Measurements from ENCODE around the gene ERMARD. TPM values are rescaled to one million over a fixed set of nuclear protein-coding genes. Genes with fewer than 3 reads are reported as not detected.
A peak's percentile ranks its signal among the peaks of the same experiment; 100 is the strongest.
"Not testable (repeated sequence)": the region's sequence is repeated elsewhere in the genome, so short reads cannot be mapped to it uniquely, and the experiment has no call there.

The ERMARD gene
- total RNA-seq, 1 experiment from 2014 or later: 17.7 TPM

GRCh38 chr6:169763881-169764280 is 12.5 kb downstream of the ERMARD start (continued):
- no peak for TF ChIP-seq AFF4 (CRISPR knock-in tag; IDR thresholded peaks at IDR 0.05; ENCODE audit: borderline replicate concordance)

- H3K4me3 Mint-ChIP-seq; DNase-seq (ENCODE audit: low spot score); ATAC-seq; CTCF ChIA-PET; H3K9me3 Mint-ChIP-seq; H3K4me1 Mint-ChIP-seq; H3K27ac Mint-ChIP-seq; H3K27me3 Mint-ChIP-seq (ENCODE audit: low read depth): not testable (repeated sequence)
- peak; percentile 95 for TF ChIP-seq GABPB1 (CRISPR knock-in tag; IDR thresholded peaks at IDR 0.05)
- POLR2A ChIA-PET: interaction anchor here (0.8 kb wide), 1 partner anchor 543 kb away, joined by 3 read pairs; no protein-coding TSS in a partner anchor
- peaks cover 15% of the 10 kb centered on the region for H3K36me3 Mint-ChIP-seq
These were observed 14.4 kb downstream of the ERMARD start for GRCh38 chr6:169765789-169766188.

GRCh38 chr6:169766232-169766631 is 14.8 kb downstream of the ERMARD start:
- ChIA-PET CTCF (no interaction called here), POLR2A (interaction anchor here (0.8 kb wide), 1 partner anchor 542 kb away, joined by 3 read pairs; no protein-coding TSS in a partner anchor)
- no peak overlapping the region for H3K27ac Mint-ChIP-seq
- DNase-seq (ENCODE audit: low spot score) (no peak), ATAC-seq (no peak)
- H3K36me3 Mint-ChIP-seq: peaks cover 11% of the 10 kb centered on the region; the same call in 1 of the 2 replicates
- no peaks in the 10 kb centered on the region for H3K27me3 Mint-ChIP-seq (ENCODE audit: low read depth)
- no peak overlapping the region for H3K4me3 Mint-ChIP-seq
- H3K4me1 Mint-ChIP-seq: peaks cover 8% of the 10 kb centered on the region
- H3K9me3 Mint-ChIP-seq: no peaks in the 10 kb centered on the region
- TF ChIP-seq ZBTB21 (CRISPR knock-in tag; IDR thresholded peaks at IDR 0.05; ENCODE audit: borderline replicate concordance) (no peak), ESRRA (CRISPR knock-in tag; IDR thresholded peaks at IDR 0.05; ENCODE audit: borderline replicate concordance) (no peak), PRRX2 (CRISPR knock-in tag; IDR thresholded peaks at IDR 0.05) (no peak), AFF4 (CRISPR knock-in tag; IDR thresholded peaks at IDR 0.05; ENCODE audit: borderline replicate concordance) (no peak), ZSCAN18 (CRISPR knock-in tag; IDR thresholded peaks at IDR 0.05) (no peak), ZNF317 (CRISPR knock-in tag; IDR thresholded peaks at IDR 0.05; ENCODE audit: borderline replicate concordance, low read depth) (no peak), ZNF532 (CRISPR knock-in tag; IDR thresholded peaks at IDR 0.05; ENCODE audit: borderline replicate concordance) (no peak), SP1 (CRISPR knock-in tag; conservative IDR thresholded peaks at IDR 0.05) (no peak), CREM (CRISPR knock-in tag; IDR thresholded peaks at IDR 0.05) (no peak), USF1 (CRISPR knock-in tag; IDR thresholded peaks at IDR 0.05) (no peak), FOXJ3 (CRISPR knock-in tag; IDR thresholded peaks at IDR 0.05; ENCODE audit: borderline replicate concordance) (no peak), NR1H2 (CRISPR knock-in tag; IDR thresholded peaks at IDR 0.05) (no peak), JAZF1 (CRISPR knock-in tag; IDR thresholded peaks at IDR 0.05) (no peak), FOXP4 (CRISPR knock-in tag; IDR thresholded peaks at IDR 0.05) (no peak), KAT7 (CRISPR knock-in tag; IDR thresholded peaks at IDR 0.05; ENCODE audit: borderline replicate concordance) (no peak), GABPB1 (CRISPR knock-in tag; IDR thresholded peaks at IDR 0.05) (no peak)

Measured in WTC11 (cell line).